Keratinocyte (primary cell): ENCODE results near the gene PLAC1. TPM values are rescaled to one million over a fixed set of nuclear protein-coding genes. Genes with fewer than 3 reads are reported as not detected.

Experiments used
- DNase-seq: peaks from one replicate; pipeline ENCODE4 v3.0.0-alpha.2; 2011; ENCODE audit warnings: low read depth, missing footprints, low spot score
- FAIRE-seq: peaks from 2 replicates; lab custom pipeline; 2011; peaks lifted over from hg19 to GRCh38; lab: Jason Lieb, UNC
- H2AFZ ChIP-seq: 2 replicates; pipeline ENCODE4 v1.6.0; 2012; ENCODE audit warnings: low read length, control low read depth, inconsistent platforms; ENCODE audit not compliant: control insufficient read depth
- H3K27ac ChIP-seq: 2 replicates; pipeline ENCODE4 v1.5.1; 2011; ENCODE audit warnings: low read length; ENCODE audit not compliant: control insufficient read depth, insufficient read depth
- H3K27me3 ChIP-seq: 3 replicates; pipeline ENCODE4 v1.6.0; 2011; ENCODE audit warnings: low read length; ENCODE audit not compliant: control insufficient read depth, insufficient read depth; ENCODE audit errors: extremely low read depth
- H3K36me3 ChIP-seq, 2 experiments: 2 replicates in 1 of 2; 3 replicates in 1 of 2; pipeline ENCODE4 v1.5.1; 2011; ENCODE audit warnings: low read length in 2 of 2, mild to moderate bottlenecking in 1 of 2; ENCODE audit not compliant: control insufficient read depth in 2 of 2, insufficient read depth in 2 of 2; ENCODE audit errors: extremely low read depth in 1 of 2
- H3K4me1 ChIP-seq: 3 replicates; pipeline ENCODE4 v1.5.1; 2011; ENCODE audit warnings: low read length; ENCODE audit not compliant: control insufficient read depth, insufficient read depth; ENCODE audit errors: extremely low read depth
- H3K4me2 ChIP-seq: 3 replicates; pipeline ENCODE4 v1.6.0; 2011; ENCODE audit warnings: low read depth, low read length; ENCODE audit not compliant: control insufficient read depth, insufficient read depth; ENCODE audit errors: extremely low read depth
- H3K4me3 ChIP-seq, 3 experiments: fragments of 200-600 bp in 1 of 3; sonication (generic) in 1 of 3; 2 replicates in 2 of 3; 3 replicates in 1 of 3; pipeline ENCODE4 v1.5.1; 2011 to 2016; ENCODE audit warnings: low read length in 3 of 3, mild to moderate bottlenecking in 3 of 3, control low read depth in 2 of 3, inconsistent platforms in 1 of 3, low read depth in 1 of 3, mixed read lengths in 1 of 3, mixed run types in 1 of 3, moderate library complexity in 1 of 3; ENCODE audit not compliant: control insufficient read depth in 2 of 3, insufficient read depth in 2 of 3; ENCODE audit errors: extremely low read depth in 1 of 3
- H3K79me2 ChIP-seq: 2 replicates; pipeline ENCODE4 v1.6.0; 2012; ENCODE audit warnings: low read length; ENCODE audit not compliant: control insufficient read depth, insufficient read depth
- H3K9ac ChIP-seq: 3 replicates; pipeline ENCODE4 v1.6.0; 2011; ENCODE audit warnings: low read length; ENCODE audit not compliant: control insufficient read depth, insufficient read depth; ENCODE audit errors: extremely low read depth
- H3K9me1 ChIP-seq: 3 replicates; pipeline ENCODE4 v1.6.0; 2011; ENCODE audit warnings: low read length; ENCODE audit not compliant: control insufficient read depth, insufficient read depth; ENCODE audit errors: extremely low read depth
- H3K9me3 ChIP-seq: 2 replicates; pipeline ENCODE4 v1.5.1; 2012; ENCODE audit warnings: low read depth, low read length; ENCODE audit not compliant: control insufficient read depth
- H4K20me1 ChIP-seq: 3 replicates; pipeline ENCODE4 v1.6.0; 2011; ENCODE audit warnings: low read length; ENCODE audit not compliant: control insufficient read depth, insufficient read depth; ENCODE audit errors: extremely low read depth
- CTCF ChIP-seq, 3 experiments: IDR thresholded peaks in 1 of 3; conservative IDR thresholded peaks in 1 of 3; optimal IDR thresholded peaks in 1 of 3; 2 replicates in 2 of 3; 3 replicates in 1 of 3; pipeline versions ENCODE3 to v1.5.1; 2011; ENCODE audit warnings: low read length in 3 of 3, mild to moderate bottlenecking in 3 of 3, moderate library complexity in 2 of 3, control low read depth in 1 of 3, inconsistent platforms in 1 of 3; ENCODE audit not compliant: insufficient read depth in 2 of 3; ENCODE audit errors: extremely low read depth in 1 of 3
- EZH2 ChIP-seq: IDR thresholded peaks from one replicate; pipeline ENCODE4 v1.6.1; 2012; ENCODE audit warnings: inconsistent platforms, mild to moderate bottlenecking, low read length, moderate library complexity
- dilution Hi-C: fragments of 300-500 bp; cut with MboI; formaldehyde crosslinking; loops from one replicate; pipeline ENCODE4 v1.7.0; 2020; ENCODE audit warnings: low sequenced_read_pairs; ENCODE audit not compliant: extremely low pct_ligation_motif_present
- polyA plus RNA-seq, 5 experiments: library from polyadenylated mRNA; depleted of rRNA in 3 of 5; stranded (reverse) in 3 of 5; stranded (forward) in 1 of 5; unstranded in 1 of 5; fragments of >200 nt; gene quantifications; 1 replicate in 1 of 5; 2 replicates in 3 of 5; 3 replicates in 1 of 5; pipeline versions ENCODE4 v1.2.1 to v1.2.3, GENCODE V29; 2011 to 2012; ENCODE audit warnings: missing spikeins in 2 of 5, low read depth in 1 of 5, low replicate concordance in 1 of 5

PLAC1 gene
- polyA plus RNA-seq, 1 donor (not counting 4 experiments of a cell fraction or from before 2014, with no cell fraction given), result 8.5 TPM

DNA sequence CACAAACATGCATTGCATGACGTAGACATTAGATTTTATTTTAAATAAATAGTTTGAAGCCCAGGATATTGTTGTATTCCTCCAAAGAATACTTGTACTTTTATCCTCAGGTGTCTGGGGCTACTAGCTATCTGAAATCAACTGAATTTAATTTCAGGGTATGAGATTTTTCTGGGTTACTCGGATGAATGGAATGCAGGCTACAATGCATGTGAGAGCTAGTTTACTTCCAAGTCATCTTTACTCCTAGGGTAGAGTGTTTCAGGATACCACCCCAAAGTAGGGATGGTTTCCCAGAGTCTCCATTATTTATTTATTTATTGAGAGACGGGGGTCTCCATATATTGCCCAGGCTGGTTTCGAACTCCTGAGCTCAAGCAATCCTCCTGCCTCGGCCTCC lies 131.9 kb downstream of the PLAC1 start:
- Histone ChIP-seq H3K36me3 (no peaks in the 10 kb centered on the region), H3K9ac (no peak overlapping the region), H3K4me3 (no peak overlapping the region), H3K9me1 (no peaks in the 10 kb centered on the region), H3K4me2 (peak overlapping the region; percentile 22), H4K20me1 (no peaks in the 10 kb centered on the region), H2AFZ (no peak overlapping the region), H3K4me1 (peaks cover 9% of the 10 kb centered on the region), H3K27ac (no peak overlapping the region), H3K79me2 (no peaks in the 10 kb centered on the region), H3K9me3 (no peaks in the 10 kb centered on the region), H3K27me3 (no peaks in the 10 kb centered on the region)
- TF ChIP-seq EZH2, result no peak
- no peak for TF ChIP-seq CTCF (optimal IDR thresholded peaks at IDR 0.05 in 1 of 3, IDR thresholded peaks at IDR 0.05 in 1 of 3, conservative IDR thresholded peaks at IDR 0.05 in 1 of 3; ENCODE audit: extremely low read depth in 1 of 3, insufficient read depth in 2 of 3, low read length in 3 of 3)
- dilution Hi-C loops, result no loop called here
- DNase-seq (no peak), FAIRE-seq (no peak)

DNA sequence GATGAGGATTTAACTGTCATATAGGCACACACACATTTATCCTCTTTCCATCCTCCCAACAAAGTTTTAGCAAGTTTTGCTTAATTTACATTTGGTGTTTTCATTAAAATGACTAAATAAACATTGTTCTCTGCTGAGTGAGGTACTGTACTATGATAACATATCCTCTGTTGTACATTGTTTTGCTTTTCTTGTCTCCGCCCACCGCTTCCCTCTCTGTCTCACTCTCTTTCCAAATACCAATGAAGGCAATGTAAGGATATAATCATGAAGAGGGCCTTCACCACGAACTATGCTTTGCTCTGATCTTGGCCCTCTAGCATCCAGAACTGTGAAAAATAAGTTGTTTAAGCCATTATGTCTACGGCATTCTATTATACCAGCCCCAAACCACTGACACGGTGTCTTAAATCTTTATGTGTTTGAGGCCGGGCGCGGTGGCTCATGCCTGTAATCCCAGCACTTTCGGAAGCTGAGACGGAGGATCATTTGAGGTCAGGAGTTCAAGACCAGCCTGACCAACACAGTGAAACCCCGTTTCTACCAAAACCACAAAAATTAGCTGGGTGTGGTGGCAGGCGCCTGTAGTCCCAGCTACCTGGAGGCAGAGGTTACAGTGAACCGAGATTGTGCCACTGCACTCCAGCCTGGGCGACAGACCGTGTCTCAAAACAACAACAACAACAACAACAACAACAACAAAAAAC lies 133.0 kb downstream of the PLAC1 start:
- H3K36me3 ChIP-seq, result no peaks in the 10 kb centered on the region
- dilution Hi-C loops, result no loop called here
- H3K9ac ChIP-seq, result no peak overlapping the region
- H3K79me2 ChIP-seq, result no peaks in the 10 kb centered on the region
- no peaks in the 10 kb centered on the region for H4K20me1 ChIP-seq
- H3K27ac ChIP-seq, result no peak overlapping the region
- H3K4me3 ChIP-seq, result no peak overlapping the region
- DNase-seq (no peak), FAIRE-seq (no peak)
- no peaks in the 10 kb centered on the region for H3K9me3 ChIP-seq
- H3K4me2 ChIP-seq, result no peak overlapping the region
- H3K27me3 ChIP-seq, result no peaks in the 10 kb centered on the region
- no peak overlapping the region for H2AFZ ChIP-seq
- no peaks in the 10 kb centered on the region for H3K9me1 ChIP-seq
- TF ChIP-seq EZH2 (no peak), CTCF (optimal IDR thresholded peaks at IDR 0.05 in 1 of 3, IDR thresholded peaks at IDR 0.05 in 1 of 3, conservative IDR thresholded peaks at IDR 0.05 in 1 of 3; ENCODE audit: extremely low read depth in 1 of 3, insufficient read depth in 2 of 3, low read length in 3 of 3) (no peak)
- peaks cover 9% of the 10 kb centered on the region for H3K4me1 ChIP-seq
